Activated CD8-positive, alpha-beta memory T cell treated with anti-CD3 and anti-CD28 coated beads, Interleukin-2, amount 50 U/mL, for 48 hours (primary cell): ENCODE results near the gene HOXA5.

ENCODE experiments used
- DNase-seq: peaks from one replicate; pipeline ENCODE4 v3.0.0-alpha.2; 2020

Gene HOXA5

DNA sequence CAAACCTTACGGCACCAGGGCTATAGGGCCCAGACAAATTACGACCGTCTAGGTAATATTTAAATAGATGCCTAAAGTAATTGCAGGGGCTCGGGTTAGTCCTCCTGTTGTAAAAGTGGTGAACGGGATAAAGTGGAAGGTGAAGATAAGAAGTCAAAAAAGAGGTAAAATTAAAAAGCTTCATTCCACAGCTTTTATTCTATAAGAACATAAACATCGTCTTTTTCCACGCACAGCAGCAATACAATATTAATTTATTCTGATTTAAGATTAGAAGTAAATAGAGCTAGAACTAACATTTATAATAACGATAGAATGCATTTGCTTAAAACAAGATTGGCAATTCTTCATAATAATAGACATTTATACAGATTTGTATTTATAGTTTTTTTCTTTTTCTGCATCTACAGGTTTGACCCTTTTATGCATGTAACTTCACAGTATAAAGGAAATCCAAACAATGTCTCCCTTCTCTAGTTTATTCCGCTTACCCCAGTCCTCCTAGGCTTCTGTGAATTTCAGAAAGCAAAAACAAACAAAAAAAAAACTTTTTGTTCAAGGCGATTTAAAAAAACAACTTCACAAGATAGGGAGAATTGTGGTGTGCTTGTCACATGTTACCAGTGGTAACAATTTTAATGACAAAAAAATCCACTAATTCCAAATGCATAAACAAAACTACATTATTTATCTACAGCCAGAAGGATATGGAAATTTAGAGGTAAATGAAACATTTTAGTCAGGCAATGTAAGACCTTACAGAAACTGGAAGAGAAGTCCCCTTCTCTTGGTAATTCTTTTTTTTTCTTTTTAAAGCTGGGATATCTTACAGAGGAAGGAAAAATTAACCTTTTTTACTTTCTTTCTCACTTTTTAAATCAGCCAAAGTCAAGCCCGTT lies 27.2 kb upstream of the HOXA5 start:
- DNase-seq = no peak

DNA sequence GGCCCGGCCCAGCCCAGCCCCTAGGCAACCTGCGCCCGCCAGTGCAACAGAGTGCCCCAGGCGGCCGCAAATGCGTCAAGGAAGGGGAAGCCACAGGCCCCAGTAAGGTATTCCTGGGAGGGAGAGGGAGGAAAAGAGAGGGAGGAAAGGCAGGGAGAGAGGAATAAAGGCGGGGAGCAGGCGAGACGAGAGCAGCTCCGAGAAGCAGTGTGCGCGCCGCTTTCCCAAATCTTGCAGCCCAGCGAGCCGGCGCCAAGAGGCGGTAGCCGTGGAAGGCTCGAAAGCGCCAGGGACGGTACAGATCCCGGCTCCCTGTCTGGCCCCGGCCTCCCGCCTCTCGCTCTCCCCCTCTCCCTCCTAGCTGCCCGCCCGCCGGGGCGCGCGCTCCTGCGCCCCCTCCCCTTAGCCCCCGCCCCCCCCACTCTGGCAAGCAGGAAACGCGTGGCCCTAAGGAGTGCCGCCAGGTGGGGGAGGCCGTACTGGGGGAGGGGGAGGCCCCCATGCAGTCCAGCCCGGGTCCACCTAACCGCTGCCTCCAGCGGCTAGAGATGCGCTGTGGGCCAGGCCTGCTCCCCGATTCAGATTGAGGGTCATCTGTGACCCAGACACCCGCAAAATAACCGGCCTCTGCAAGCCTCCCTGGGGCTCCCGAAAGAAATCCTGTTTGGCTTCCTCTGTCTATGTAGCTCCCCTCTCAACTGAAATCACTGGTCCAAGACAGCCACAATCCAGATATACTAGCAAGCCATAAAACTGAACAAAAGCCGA lies 26.4 kb upstream of the HOXA5 start:
- no peak for DNase-seq

DNA sequence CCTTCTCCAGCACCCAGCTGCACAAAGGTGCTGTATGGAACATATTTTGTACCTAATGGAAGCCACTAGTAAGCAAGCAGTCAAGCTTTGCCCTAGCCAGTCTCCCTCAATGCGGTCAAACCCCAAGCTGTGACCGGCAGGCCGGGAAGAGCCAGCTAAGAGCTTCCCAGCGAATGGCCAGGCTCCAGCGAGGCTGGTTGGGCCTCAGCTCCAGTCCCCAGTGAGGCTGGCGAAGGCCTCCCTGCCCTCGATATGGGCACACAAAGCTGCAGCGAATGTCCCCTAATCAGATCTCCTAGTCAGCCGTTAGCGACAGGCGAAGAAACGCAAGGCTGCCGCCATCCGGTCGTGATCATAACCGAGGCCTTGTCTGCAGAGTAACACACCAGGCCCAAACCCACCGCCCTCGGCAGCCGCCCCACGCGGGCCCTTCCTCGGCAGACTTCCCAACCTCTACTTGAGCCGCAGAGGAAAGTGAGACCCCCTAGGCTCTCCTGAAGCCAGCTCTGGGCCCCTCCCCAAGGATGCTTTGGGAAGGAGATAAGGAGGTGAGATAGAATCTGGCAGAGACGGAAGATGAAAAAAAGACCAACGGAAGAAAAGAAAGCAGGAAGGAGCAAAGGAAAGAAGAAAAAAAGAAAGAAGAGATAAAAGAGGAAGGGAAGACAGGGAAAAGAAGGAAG lies 24.9 kb upstream of the HOXA5 start:
- no peak for DNase-seq

DNA sequence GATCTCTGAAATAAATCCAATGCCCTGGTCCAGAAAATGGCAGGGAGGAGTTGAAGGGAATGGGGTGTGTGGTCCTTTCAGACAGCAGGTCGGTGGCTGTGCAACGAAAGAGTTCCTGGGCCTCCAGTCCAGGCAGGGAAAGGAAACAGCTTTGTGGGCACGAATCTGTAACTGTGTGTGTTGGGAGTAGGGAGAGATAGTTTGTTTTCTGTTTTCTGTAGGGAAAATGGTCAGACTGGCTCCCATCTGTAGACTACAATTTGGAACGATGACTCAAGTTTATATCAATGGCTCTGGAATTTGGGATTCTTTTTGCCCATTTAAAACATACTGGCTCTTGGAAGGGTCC lies 24.4 kb upstream of the HOXA5 start:
- DNase-seq = no peak

DNA sequence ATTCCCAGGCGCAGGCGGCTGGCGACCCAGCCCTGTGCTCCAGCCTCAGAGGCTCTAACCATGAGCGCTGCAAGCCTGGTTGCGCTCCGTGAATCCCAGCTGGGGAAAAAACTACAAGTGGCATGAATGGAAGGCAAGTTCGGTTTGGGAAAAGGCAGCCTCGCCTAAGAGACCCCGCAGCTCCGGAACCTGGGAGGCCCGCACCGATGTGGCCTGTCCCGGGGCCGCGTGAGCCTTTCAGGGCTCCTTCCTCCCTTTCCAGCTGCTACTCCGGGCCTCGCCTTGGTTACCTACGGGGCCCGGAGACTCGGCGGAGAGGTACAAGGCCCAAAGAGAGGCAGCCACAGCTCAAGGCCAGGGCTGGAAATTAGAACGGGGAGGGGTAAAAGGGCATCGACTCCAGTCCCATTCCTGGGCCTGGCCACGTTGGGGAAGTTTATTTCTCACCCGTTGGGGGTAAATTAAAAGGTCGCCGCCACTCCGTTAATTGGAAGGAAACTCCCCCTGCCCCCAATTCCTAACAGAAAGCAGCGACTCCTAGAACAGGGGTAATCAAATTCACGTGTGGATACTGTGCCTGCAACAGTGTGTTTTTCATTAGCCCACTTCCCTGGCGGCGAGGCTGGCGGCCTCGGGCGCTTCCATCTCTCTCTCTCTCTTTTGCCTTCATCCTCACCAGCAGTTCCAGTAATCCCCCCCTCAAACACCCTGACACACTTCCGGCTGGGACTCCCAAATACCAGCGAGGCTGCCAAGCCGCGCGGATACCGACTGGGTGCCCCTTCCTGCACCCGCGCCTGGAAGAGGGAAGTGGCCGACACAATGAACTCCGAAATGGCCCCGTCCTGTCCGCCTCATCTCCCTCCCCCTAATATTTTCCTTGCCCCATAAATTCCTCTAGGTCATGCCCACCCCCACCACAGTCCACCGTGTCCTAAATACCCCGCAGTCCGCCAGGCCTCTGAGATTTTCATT lies 23.3 kb upstream of the HOXA5 start:
- DNase-seq = peak; percentile 64

DNA sequence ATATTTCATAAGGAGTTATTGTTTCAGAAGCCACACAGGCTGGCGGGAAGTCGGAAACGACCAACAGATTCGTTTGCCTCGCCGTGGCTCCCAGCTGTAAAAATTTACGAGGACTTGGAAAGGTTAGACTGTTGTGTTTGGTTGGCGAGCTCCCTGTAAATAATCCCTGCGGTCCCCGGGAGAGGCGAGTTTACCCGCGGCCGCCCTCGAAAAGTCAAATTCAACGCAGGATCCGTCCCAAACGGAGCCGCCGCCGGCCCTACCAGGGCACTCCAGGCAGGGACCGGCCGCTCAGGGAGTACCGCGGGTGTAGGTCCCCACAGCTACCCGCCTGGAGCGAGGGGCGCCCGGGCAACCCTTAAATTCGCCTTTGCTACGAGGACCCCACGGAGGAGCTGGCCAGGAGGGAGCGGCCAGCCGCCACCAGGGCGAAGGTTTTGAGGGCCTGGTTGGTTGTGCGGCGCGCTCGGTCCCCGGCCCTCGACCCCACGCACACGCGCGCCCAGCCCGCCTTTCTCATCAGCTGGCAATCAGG lies 22.6 kb upstream of the HOXA5 start:
- peak; percentile 61 for DNase-seq

DNA sequence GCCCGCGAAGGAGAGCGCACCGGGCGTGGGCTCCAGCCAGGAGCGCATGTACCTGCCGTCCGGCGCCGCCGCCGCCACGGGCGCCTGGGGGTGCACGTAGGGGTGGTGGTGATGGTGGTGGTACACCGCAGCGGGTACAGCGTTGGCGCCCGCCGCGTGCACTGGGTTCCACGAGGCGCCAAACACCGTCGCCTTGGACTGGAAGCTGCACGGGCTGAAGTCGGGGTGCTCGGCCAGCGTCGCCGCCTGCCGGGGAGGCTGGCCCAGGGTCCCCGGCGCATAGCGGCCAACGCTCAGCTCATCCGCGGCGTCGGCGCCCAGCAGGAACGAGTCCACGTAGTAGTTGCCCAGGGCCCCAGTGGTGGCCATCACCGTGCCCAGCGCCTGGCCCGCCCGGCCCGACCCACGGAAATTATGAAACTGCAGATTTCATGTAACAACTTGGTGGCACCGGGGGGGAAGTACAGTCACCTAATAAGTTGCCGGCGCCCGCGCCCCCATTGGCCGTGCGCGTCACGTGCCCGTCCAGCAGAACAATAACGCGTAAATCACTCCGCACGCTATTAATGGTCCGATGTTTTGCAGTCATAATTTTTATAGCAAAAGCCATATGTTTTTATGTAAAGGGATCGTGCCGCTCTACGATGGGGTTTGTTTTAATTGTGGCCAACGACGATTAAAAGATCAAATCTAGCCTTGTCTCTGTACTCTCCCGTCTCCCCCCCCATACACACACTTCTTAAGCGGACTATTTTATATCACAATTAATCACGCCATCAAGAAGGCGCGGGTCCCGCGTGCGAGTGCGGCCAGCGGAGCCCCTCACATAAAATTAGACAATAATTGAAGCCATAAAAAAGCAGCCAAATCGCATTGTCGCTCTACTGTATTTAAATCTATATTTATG lies 21.9 kb upstream of the HOXA5 start, which contains the start of gene HOXA9:
HOXA9 (minus strand) TSS at position 449 of the 907 bp plus-strand sequence; CDS start at position 369, 80 bp downstream.
- no peak for DNase-seq

DNA sequence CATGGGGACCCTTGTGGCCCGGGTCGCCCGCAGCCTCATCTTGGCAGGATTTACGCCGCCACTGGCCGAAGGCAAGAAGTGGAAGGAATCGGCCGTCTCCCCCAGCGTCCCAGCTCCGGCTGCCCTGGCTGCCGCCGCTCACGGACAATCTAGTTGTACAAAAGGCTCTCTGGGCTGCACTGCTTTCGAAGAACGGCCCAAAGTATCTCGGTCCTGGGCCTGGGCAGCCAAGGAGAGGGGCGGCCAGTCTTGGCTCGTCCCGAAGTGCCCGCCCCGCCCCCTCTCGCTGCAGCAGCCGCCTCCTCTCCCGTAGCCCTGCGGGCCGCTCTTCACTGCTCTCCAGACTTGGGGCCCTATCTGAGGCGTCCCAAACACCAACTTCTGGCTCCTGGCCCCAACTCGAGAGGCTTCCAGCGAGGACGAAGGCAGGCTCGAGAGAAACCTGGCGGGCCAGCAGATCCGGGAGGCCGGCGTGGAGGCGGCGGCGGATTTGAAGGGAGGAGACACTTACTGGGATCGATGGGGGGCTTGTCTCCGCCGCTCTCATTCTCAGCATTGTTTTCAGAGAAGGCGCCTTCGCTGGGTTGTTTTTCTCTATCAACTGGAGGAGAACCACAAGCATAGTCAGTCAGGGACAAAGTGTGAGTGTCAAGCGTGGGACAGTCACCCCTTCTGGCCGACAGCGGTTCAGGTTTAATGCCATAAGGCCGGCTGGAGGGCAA lies 21.0 kb upstream of the HOXA5 start:
- DNase-seq = peak; percentile 65

DNA sequence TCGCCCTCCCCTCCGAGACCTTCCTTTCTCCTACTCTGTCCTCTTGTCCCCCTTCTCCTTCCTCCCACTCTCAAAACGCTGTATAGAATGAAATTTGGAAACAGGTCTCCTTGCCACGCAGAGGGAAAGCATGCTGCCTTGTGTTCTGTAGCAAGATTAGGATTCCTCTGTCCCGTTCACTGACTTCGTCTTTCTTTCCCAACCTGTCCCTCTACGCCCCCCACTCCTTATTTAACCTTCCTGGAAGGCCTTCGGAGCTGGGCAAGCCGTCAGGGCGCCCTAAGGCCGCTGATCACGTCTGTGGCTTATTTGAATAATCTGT lies 20.5 kb upstream of the HOXA5 start:
- DNase-seq = no peak

DNA sequence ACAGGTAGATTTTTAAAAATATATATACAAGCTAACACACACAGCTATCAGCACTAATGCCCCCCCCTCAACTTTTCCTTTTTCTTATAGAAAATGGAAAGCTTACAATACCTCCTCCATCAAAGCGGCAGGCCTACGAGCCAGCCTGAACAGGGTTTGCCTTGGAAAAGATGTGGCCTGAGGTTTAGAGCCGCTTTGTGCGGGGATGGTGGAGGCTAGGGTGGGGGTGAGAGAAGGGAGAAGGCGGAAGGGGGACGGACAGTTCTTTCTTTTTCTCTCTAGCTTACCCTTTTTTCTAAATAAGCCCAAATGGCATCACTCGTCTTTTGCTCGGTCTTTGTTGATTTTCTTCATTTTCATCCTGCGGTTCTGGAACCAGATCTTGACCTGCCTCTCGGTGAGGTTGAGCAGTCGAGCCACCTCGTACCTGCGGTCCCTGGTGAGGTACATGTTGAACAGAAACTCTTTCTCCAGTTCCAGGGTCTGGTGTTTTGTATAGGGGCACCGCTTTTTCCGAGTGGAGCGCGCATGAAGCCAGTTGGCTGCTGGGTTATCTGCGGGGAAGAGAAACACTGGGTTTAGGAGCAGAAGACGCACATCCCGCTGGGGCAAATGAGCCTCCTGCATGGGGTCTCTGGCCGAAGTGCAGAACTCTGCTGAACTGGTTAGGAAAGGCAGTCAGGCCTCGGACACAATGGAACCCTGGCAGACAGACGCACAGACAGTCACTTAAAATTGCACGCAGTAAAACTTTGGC lies 20.0 kb upstream of the HOXA5 start:
- no peak for DNase-seq

DNA sequence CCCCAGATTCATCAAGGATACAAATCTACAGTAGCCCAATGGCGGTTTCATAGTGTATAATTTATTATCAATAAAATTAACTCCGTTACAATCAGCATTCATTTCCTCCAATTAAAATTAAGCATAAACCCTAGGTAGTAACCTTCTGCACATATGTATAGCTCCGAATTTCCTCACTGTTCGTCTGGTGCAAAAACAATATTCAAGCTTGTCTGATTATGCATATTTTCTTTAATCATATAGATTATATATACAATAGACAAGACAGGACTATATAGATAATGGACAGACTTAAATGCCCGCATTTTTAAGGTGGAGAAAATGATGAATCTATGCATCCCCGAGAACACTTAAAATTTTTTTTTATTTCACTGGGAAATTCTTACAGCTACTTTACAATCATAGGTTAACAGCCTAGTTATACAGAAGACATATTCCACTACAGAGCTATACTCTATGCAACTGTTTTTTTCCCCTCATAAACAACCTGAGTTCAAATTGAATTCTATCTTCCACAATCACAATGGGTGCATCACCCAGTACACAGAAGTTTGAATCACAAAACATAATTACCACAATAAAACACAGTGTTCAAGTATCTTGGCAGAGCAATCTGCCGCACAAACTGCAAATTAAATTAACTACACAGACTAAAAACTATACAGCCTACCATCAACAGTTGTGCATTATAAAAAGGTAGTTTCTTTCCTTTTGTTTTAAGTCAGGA lies 19.2 kb upstream of the HOXA5 start:
- DNase-seq = no peak

DNA sequence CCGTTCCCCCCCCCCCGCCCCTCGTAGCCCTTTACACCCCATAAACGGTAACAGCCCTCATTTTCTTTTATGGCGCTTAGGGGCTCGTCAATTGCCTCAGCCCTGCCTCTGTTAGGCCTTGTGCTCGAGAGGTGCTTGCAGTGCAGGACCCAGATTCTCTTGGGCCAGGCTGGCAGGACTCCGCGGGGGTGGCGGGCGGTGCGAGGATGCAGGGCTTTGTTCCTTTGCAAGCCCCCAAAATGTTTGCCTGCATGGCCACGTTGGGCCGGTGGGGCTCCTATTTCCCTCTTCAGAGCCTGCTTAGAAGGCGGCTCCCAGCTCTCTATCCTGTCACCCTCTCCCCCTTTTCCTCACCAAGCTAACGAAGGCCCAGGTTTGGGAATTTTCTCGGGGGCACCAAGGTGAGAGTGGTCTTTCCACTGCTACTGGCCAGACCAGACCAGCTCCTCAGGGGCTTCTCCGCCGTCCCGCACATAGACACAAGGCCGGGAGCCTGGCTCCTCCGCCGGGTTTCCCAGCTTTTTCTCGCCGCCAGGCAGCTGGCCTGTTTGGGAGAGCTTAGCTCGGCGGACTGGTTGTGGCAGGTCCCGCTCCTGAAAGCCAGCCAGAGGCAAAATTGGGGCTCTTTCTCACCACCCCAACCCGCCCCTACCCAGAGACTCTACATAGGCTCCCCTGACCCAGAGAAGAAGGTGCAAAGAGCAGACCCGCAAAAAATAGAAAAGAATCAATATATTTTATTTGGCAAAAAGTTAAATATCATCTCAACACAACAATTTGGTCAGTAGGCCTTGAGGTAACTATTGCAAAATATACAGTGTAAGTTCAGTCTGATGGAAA lies 18.5 kb upstream of the HOXA5 start:
- DNase-seq = peak; percentile 55

DNA sequence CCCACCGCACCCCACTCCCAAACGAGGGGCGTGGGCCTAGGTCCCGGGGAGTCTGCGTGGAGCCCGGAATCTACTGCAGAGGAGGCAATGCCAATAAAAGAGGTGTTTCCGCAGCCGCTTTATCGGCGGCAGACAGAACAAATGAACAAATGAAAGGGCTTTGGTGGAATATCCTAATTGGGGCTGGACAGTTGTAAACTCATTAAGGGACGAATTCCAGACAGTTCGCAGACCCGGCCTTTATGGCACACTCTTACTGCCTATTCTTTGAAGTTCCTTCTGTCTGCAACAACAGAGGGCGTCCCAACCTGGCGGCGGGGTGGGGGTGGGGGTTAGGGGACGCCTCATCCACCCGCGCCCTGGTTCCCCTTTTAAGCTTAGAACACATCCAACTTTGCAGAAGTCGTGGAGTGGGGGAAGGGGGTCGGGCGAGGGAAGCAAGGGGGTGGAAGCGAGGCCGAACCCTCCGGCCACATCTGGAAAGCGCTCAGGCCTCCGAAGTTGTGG lies 17.8 kb upstream of the HOXA5 start:
- no peak for DNase-seq

DNA sequence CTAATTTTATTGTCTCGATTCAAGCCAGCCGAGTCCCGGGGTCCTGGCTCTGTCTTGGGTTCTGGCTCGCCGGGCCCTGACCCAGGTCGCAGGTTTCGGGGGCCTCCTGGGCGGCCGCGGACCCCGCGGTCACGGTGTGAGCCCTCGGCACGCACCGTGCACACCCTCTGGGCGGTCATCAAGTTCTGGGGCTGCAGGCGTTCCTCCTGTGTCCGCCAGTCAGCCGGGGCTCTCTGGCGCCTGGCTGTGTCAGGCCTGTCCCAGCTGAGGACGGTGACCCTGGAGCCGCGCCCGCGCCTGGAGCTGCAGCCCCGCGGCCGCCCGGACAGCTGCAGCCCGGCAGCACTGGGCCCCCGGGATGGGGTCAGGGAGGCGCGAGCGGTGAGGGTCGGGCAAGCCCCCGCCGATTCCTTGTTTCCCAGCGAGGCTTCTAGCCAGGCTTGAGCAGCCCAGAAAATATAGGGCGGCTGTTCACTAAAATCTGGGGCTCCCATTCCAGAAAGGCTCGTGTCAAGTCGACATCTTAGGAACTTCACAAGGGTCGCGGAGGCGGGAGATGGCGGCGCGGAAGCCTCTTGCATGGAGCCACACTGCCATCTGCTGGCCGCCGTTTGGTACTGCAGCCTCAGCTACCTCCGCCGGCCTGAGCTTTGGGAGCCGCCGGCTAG lies 17.2 kb upstream of the HOXA5 start:
- DNase-seq = peak; percentile 98

DNA sequence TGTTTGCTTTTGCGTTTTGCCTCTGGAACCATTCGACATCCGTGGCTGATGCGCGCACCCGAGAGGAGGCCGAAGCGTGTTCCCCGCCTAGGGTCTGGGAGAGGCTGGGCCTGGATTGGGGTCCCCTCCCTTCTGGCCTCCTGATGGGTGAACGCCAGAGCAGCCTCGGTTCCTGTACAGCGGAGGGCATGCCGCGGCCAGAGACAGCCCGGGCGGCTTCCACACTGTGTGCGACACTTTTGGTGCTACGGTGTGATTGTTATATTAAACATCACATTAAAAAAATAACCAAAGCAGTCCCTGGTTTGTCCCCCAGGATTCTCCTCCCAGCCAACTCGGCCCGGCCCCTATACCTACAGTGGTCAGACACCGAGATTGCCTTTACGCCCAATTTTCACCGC lies 16.7 kb upstream of the HOXA5 start:
- DNase-seq = peak; percentile 70

DNA sequence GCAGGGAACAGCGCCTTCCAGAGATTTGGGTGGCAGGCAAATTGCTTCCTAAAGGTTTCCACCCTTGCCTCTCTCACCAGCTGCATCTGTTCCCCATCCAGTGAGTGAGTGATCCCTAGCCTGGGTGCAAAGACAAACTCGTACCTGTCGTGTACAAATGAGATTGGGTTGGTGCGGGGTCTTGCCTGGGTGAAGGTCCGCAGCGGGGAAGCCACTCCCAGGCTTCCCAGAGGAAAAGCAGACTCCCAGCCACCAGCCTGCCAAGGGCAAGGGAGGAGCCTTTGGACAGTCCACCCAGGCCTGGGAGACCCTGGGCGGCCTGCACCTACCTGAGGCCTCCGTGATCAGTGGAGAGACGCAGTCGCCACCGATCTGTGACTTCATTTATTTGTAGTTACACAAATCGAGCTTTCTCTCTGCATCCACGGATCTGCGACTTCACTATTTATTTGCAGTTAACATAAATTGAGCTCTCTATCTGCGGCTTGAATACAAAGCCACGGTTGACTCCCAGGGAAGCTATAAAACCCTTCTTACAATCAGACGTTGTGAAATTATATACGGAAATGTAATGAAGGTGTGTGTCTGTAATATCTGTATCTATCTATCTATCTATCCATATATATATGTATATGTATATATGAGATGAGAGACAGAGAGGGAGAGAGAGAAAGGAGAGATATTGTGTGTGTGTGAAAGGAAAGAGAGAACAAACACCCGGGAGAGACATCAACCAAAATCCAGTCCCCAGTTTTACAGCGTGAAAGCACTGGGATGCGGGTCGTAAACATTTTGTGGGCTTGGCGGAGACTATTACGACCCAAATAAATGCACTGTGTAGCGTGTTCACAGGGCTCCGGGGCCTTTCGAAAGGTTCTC lies 16.0 kb upstream of the HOXA5 start:
- peak; percentile 49 for DNase-seq
